HCT116 (cell line): ENCODE measurements around the gene ESD. TPM values are rescaled to one million over a fixed set of nuclear protein-coding genes. Genes with fewer than 3 reads are reported as not detected.

ENCODE experiments used
- ATAC-seq: fragments of 200-7000 bp; cut with Tn5 transposase; 2 replicates; pipeline ENCODE4 v1.9.1; 2020; ENCODE audit warnings: mild to moderate bottlenecking, moderate library complexity
- BruUV-seq: library from RNA; stranded (reverse); fragments of 400-500 nt; replicated peaks from 2 replicates; lab custom pipeline; 2021; lab: Mats Ljungman, UMichigan
- CTCF ChIA-PET: fragments of 300-600 bp; sonication (Branson Sonifier 250); formaldehyde crosslinking; loops from one replicate; lab custom pipeline; 2021; ENCODE audit warnings: antibody characterized with exemption; lab: Charles Lee
- POLR2A ChIA-PET: fragments of 300-600, 350-600 bp; sonication (Branson Sonifier 250); formaldehyde crosslinking; loops from one replicate; lab custom pipeline; 2021; ENCODE audit warnings: antibody characterized with exemption; lab: Charles Lee
- RAD21 ChIA-PET, 2 experiments: fragments of 300-600 bp; sonication (Branson Sonifier 250); formaldehyde crosslinking; loops; one replicate each; lab custom pipeline; 2023; ENCODE audit warnings: low total read pairs in 2 of 2; ENCODE audit not compliant: uncharacterized antibody in 2 of 2, unreplicated experiment in 2 of 2, low non-redundant PET in 1 of 2; lab: Charles Lee
- DNase-seq: peaks from one replicate; pipeline ENCODE4 v3.0.0-alpha.2; 2010; ENCODE audit warnings: low read depth, low spot score
- H2AFZ ChIP-seq: fragments of 200-600 bp; shearing (Covaris generic), sonication (generic); 2 replicates; pipeline ENCODE4 v1.6.1; 2017; ENCODE audit warnings: low read depth, mixed run types, mixed read lengths, antibody characterized with exemption, low read length; ENCODE audit not compliant: poor library complexity, severe bottlenecking
- H3K27ac ChIP-seq: 2 replicates; pipeline ENCODE4 v1.5.1; 2012; ENCODE audit warnings: low read depth, low read length
- H3K27me3 ChIP-seq: fragments of 200-600 bp; sonication (generic); 2 replicates; pipeline ENCODE4 v1.6.1; 2016; ENCODE audit warnings: mixed run types, low read length, mixed read lengths; ENCODE audit not compliant: insufficient read depth
- H3K36me3 ChIP-seq, 2 experiments: fragments of 200-500 bp in 1 of 2; fragments of 200-600 bp in 1 of 2; sonication (Bioruptor generic) in 1 of 2; sonication (generic) in 1 of 2; 2 replicates each; pipeline versions ENCODE4 v1.5.1 to v1.6.1; 2014 to 2016; ENCODE audit warnings: low read length in 2 of 2, inconsistent platforms in 1 of 2, mixed read lengths in 1 of 2, mixed run types in 1 of 2; ENCODE audit not compliant: insufficient read depth in 2 of 2, control insufficient read depth in 1 of 2
- H3K4me1 ChIP-seq, 2 experiments: fragments of 200-600 bp in 1 of 2; sonication (generic) in 1 of 2; 2 replicates each; pipeline versions ENCODE4 v1.5.1 to v1.6.1; 2012 to 2017; ENCODE audit warnings: low read length in 2 of 2, inconsistent platforms in 1 of 2, mild to moderate bottlenecking in 1 of 2, mixed read lengths in 1 of 2, mixed run types in 1 of 2, moderate library complexity in 1 of 2; ENCODE audit not compliant: insufficient read depth in 2 of 2, control insufficient read depth in 1 of 2
- H3K4me2 ChIP-seq: fragments of 200-600 bp; sonication (generic); 2 replicates; pipeline ENCODE4 v1.6.1; 2017; ENCODE audit warnings: mixed run types, low read length, mixed read lengths
- H3K4me3 ChIP-seq, 2 experiments: fragments of 200-600 bp in 1 of 2; sonication (generic) in 1 of 2; replicated peaks in 1 of 2; 2 replicates each; pipeline ENCODE4 v1.5.1; 2011 to 2016; ENCODE audit warnings: low read length in 2 of 2, control low read depth in 1 of 2, low read depth in 1 of 2, mild to moderate bottlenecking in 1 of 2, mixed read lengths in 1 of 2, mixed run types in 1 of 2
- H3K79me2 ChIP-seq: fragments of 200-600 bp; sonication (generic); 2 replicates; pipeline ENCODE4 v1.6.1; 2017; ENCODE audit warnings: mild to moderate bottlenecking, mixed run types, low read length, moderate library complexity, mixed read lengths; ENCODE audit not compliant: insufficient read depth
- H3K9ac ChIP-seq: fragments of 200-600 bp; sonication (generic); 2 replicates; pipeline ENCODE4 v1.6.1; 2016; ENCODE audit warnings: low read length, mixed read lengths
- H3K9me2 ChIP-seq: fragments of 200-600 bp; sonication (generic), shearing (Covaris generic); 2 replicates; pipeline ENCODE4 v1.6.1; 2017; ENCODE audit warnings: mixed run types, mild to moderate bottlenecking, moderate library complexity; ENCODE audit not compliant: insufficient read depth
- H3K9me3 ChIP-seq, 2 experiments: fragments of 200-500 bp in 1 of 2; fragments of 200-600 bp in 1 of 2; sonication (Bioruptor generic) in 1 of 2; sonication (generic) in 1 of 2; 2 replicates each; pipeline ENCODE4 v1.6.1; 2014 to 2017; ENCODE audit warnings: low read length in 2 of 2, mixed read lengths in 2 of 2, inconsistent platforms in 1 of 2, low read depth in 1 of 2, mild to moderate bottlenecking in 1 of 2, mixed run types in 1 of 2, moderate library complexity in 1 of 2; ENCODE audit not compliant: control insufficient read depth in 1 of 2, insufficient read depth in 1 of 2
- H4K20me1 ChIP-seq: fragments of 200-600 bp; sonication (generic), shearing (Covaris generic); 2 replicates; pipeline ENCODE4 v1.6.1; 2017; ENCODE audit warnings: mixed run types, mild to moderate bottlenecking, moderate library complexity; ENCODE audit not compliant: insufficient read depth
- CEBPB ChIP-seq: IDR thresholded peaks from 2 replicates; pipeline ENCODE4 v1.6.1; 2012; ENCODE audit warnings: low read depth
- EGR1 ChIP-seq: IDR thresholded peaks from 2 replicates; pipeline ENCODE4 v1.6.1; 2012; ENCODE audit warnings: low read depth
- ELF1 ChIP-seq: IDR thresholded peaks from 2 replicates; pipeline ENCODE4 v1.6.1; 2012; ENCODE audit warnings: low read depth, borderline replicate concordance
- EZH2 ChIP-seq: fragments of 200-600 bp; sonication (generic); IDR thresholded peaks from 2 replicates; pipeline ENCODE4 v1.6.1; 2017; ENCODE audit warnings: antibody characterized with exemption, mixed run types
- FOSL1 ChIP-seq: IDR thresholded peaks from 2 replicates; pipeline ENCODE4 v1.6.1; 2012; ENCODE audit warnings: low read depth
- JUND ChIP-seq: IDR thresholded peaks from 2 replicates; pipeline ENCODE4 v1.6.1; 2012
- POLR2A ChIP-seq: IDR thresholded peaks from 2 replicates; pipeline ENCODE4 v1.7.0; 2011; ENCODE audit warnings: borderline replicate concordance; ENCODE audit not compliant: insufficient read depth, insufficient read length; ENCODE audit errors: extremely low read depth
- POLR2AphosphoS5 ChIP-seq: IDR thresholded peaks from 2 replicates; pipeline ENCODE4 v1.6.1; 2011; ENCODE audit warnings: mild to moderate bottlenecking, low read depth, low read length, moderate library complexity
- SIN3A ChIP-seq: IDR thresholded peaks from 2 replicates; pipeline ENCODE4 v1.6.1; 2012; ENCODE audit warnings: low read depth
- SP1 ChIP-seq: IDR thresholded peaks from 2 replicates; pipeline ENCODE4 v1.6.1; 2012; ENCODE audit warnings: low read depth
- SRF ChIP-seq: IDR thresholded peaks from 2 replicates; pipeline ENCODE4 v1.6.1; 2012; ENCODE audit warnings: low read depth
- TCF7L2 ChIP-seq: IDR thresholded peaks from 2 replicates; pipeline ENCODE4 v1.7.0; 2011; ENCODE audit warnings: borderline replicate concordance, inconsistent platforms; ENCODE audit not compliant: insufficient read depth, insufficient read length; ENCODE audit errors: extremely low read depth
- YY1 ChIP-seq: IDR thresholded peaks from 2 replicates; pipeline ENCODE4 v1.6.1; 2011; ENCODE audit warnings: low read length, low read depth, moderate library complexity, mild to moderate bottlenecking; ENCODE audit not compliant: insufficient replicate concordance; ENCODE audit errors: extremely low read depth
- ZFX ChIP-seq: fragments of 450-650 bp; IDR thresholded peaks from 2 replicates; pipeline ENCODE4 v1.6.1; 2017
- ZNF274 ChIP-seq: fragments of 200-500 bp; sonication (Bioruptor generic); IDR thresholded peaks from 2 replicates; pipeline ENCODE4 v1.6.1; 2014; ENCODE audit warnings: mild to moderate bottlenecking, low read depth, low read length, inconsistent platforms
- intact Hi-C: fragments of 100-400 bp; cut with micrococcal nuclease; formaldehyde crosslinking; loops from 2 replicates; pipeline ENCODE4 v1.10.0; 2022
- total RNA-seq: library from RNA; stranded (reverse); gene quantifications from one replicate; pipeline ENCODE4 v1.2.1, GENCODE V29; 2021; ENCODE audit not compliant: unreplicated experiment
- TF ChIP-seq, protein P1 (sequence below): IDR thresholded peaks from 2 replicates; pipeline ENCODE4 v1.6.1; 2012
- TF ChIP-seq, protein P2 (sequence below): IDR thresholded peaks from 2 replicates; pipeline ENCODE4 v1.6.1; 2012; ENCODE audit warnings: low read depth
- TF ChIP-seq, protein P3 (sequence below), 3 experiments: fragments of 200-600 bp in 1 of 3; sonication (generic) in 1 of 3; IDR thresholded peaks in 2 of 3; conservative IDR thresholded peaks in 1 of 3; 2 replicates each; pipeline ENCODE4 v1.5.1; 2012 to 2017; ENCODE audit warnings: low read depth in 2 of 3, low read length in 2 of 3, antibody characterized with exemption in 1 of 3, borderline replicate concordance in 1 of 3, control low read depth in 1 of 3, mild to moderate bottlenecking in 1 of 3, mixed read lengths in 1 of 3, mixed run types in 1 of 3, moderate library complexity in 1 of 3; ENCODE audit not compliant: insufficient read depth in 1 of 3
- TF ChIP-seq, protein P4 (sequence below): IDR thresholded peaks from 2 replicates; pipeline ENCODE4 v1.6.1; 2011; ENCODE audit warnings: mild to moderate bottlenecking, low read length, moderate library complexity; ENCODE audit not compliant: insufficient replicate concordance; ENCODE audit errors: extremely low read depth
- TF ChIP-seq, protein P5 (sequence below): IDR thresholded peaks from 2 replicates; pipeline ENCODE4 v1.6.1; 2012

Gene ESD
- total RNA-seq, 1 experiment from 2014 or later: 111 TPM

DNA sequence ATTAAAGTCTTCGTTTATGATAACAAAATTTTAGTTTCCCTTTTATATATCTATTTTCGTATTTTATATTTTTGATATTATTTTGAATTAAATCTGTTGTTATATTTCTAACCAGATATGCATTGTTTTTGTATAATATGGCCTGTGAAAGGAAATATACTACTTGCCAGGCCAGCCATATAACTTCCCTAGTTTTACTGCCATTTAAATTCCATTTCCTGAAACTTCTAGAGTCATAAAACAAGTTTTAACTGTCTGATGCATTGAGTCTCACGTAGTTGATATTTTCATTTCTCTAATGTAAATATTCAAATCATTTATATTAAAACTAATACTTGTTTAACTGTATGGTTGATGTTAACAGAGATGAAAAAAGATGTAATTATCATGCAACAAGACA is 13.5 kb downstream of the ESD start:
- ChIA-PET RAD21 (no interaction called here), CTCF (no interaction called here), POLR2A (no interaction called here)
- peaks cover 5% of the 10 kb centered on the region; the same call in 1 of the 2 replicates for H3K79me2 ChIP-seq
- ATAC-seq (no peak), DNase-seq (no peak)
- H3K4me2 ChIP-seq: no peak overlapping the region
- H3K36me3 ChIP-seq: peaks cover 43 to 72% of the 10 kb centered on the region in 2 experiments
- H3K4me3 ChIP-seq: no peak overlapping the region
- intact Hi-C loops: no loop called here
- no peaks in the 10 kb centered on the region for H3K9me2 ChIP-seq
- H3K9me3 ChIP-seq: no peaks in the 10 kb centered on the region
- H3K27ac ChIP-seq: no peak overlapping the region
- no peak overlapping the region for H2AFZ ChIP-seq
- TF ChIP-seq SP1: no peak
- TF ChIP-seq FOSL1: no peak
- TF ChIP-seq SRF: no peak
- TF ChIP-seq EGR1: no peak
- TF ChIP-seq ELF1: no peak
- no peak for TF ChIP-seq POLR2A
- no peak for TF ChIP-seq JUND
- TF ChIP-seq, protein P1, sequence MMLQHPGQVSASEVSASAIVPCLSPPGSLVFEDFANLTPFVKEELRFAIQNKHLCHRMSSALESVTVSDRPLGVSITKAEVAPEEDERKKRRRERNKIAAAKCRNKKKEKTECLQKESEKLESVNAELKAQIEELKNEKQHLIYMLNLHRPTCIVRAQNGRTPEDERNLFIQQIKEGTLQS: no peak
- TF ChIP-seq ZFX: no peak
- no peak for TF ChIP-seq CEBPB
- TF ChIP-seq TCF7L2: no peak
- TF ChIP-seq EZH2: no peak
- TF ChIP-seq, protein P2, sequence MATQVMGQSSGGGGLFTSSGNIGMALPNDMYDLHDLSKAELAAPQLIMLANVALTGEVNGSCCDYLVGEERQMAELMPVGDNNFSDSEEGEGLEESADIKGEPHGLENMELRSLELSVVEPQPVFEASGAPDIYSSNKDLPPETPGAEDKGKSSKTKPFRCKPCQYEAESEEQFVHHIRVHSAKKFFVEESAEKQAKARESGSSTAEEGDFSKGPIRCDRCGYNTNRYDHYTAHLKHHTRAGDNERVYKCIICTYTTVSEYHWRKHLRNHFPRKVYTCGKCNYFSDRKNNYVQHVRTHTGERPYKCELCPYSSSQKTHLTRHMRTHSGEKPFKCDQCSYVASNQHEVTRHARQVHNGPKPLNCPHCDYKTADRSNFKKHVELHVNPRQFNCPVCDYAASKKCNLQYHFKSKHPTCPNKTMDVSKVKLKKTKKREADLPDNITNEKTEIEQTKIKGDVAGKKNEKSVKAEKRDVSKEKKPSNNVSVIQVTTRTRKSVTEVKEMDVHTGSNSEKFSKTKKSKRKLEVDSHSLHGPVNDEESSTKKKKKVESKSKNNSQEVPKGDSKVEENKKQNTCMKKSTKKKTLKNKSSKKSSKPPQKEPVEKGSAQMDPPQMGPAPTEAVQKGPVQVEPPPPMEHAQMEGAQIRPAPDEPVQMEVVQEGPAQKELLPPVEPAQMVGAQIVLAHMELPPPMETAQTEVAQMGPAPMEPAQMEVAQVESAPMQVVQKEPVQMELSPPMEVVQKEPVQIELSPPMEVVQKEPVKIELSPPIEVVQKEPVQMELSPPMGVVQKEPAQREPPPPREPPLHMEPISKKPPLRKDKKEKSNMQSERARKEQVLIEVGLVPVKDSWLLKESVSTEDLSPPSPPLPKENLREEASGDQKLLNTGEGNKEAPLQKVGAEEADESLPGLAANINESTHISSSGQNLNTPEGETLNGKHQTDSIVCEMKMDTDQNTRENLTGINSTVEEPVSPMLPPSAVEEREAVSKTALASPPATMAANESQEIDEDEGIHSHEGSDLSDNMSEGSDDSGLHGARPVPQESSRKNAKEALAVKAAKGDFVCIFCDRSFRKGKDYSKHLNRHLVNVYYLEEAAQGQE: no peak
- TF ChIP-seq, protein P3, sequence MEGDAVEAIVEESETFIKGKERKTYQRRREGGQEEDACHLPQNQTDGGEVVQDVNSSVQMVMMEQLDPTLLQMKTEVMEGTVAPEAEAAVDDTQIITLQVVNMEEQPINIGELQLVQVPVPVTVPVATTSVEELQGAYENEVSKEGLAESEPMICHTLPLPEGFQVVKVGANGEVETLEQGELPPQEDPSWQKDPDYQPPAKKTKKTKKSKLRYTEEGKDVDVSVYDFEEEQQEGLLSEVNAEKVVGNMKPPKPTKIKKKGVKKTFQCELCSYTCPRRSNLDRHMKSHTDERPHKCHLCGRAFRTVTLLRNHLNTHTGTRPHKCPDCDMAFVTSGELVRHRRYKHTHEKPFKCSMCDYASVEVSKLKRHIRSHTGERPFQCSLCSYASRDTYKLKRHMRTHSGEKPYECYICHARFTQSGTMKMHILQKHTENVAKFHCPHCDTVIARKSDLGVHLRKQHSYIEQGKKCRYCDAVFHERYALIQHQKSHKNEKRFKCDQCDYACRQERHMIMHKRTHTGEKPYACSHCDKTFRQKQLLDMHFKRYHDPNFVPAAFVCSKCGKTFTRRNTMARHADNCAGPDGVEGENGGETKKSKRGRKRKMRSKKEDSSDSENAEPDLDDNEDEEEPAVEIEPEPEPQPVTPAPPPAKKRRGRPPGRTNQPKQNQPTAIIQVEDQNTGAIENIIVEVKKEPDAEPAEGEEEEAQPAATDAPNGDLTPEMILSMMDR (IDR thresholded peaks at IDR 0.05 in 2 of 3, conservative IDR thresholded peaks at IDR 0.05 in 1 of 3; ENCODE audit: borderline replicate concordance in 1 of 3, insufficient read depth in 1 of 3, low read depth in 2 of 3, low read length in 2 of 3): no peak
- TF ChIP-seq, protein P4, sequence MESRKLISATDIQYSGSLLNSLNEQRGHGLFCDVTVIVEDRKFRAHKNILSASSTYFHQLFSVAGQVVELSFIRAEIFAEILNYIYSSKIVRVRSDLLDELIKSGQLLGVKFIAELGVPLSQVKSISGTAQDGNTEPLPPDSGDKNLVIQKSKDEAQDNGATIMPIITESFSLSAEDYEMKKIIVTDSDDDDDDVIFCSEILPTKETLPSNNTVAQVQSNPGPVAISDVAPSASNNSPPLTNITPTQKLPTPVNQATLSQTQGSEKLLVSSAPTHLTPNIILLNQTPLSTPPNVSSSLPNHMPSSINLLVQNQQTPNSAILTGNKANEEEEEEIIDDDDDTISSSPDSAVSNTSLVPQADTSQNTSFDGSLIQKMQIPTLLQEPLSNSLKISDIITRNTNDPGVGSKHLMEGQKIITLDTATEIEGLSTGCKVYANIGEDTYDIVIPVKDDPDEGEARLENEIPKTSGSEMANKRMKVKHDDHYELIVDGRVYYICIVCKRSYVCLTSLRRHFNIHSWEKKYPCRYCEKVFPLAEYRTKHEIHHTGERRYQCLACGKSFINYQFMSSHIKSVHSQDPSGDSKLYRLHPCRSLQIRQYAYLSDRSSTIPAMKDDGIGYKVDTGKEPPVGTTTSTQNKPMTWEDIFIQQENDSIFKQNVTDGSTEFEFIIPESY: no peak
- TF ChIP-seq, protein P5, sequence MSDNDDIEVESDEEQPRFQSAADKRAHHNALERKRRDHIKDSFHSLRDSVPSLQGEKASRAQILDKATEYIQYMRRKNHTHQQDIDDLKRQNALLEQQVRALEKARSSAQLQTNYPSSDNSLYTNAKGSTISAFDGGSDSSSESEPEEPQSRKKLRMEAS: no peak
- no peak for TF ChIP-seq SIN3A
- TF ChIP-seq YY1: no peak
- TF ChIP-seq POLR2AphosphoS5: no peak
- TF ChIP-seq ZNF274: no peak
- H4K20me1 ChIP-seq: no peaks in the 10 kb centered on the region
- no peaks in the 10 kb centered on the region for H3K27me3 ChIP-seq
- H3K4me1 ChIP-seq: no peaks in the 10 kb centered on the region
- BruUV-seq: no TSS peak
- no peak overlapping the region for H3K9ac ChIP-seq
